HEK293T (cell line): ENCODE measurements around the gene MEX3C.

Experiments
- ARNT ChIP-seq: fragments of 450-650 bp; IDR thresholded peaks from 2 replicates; pipeline ENCODE4 v1.6.1; 2017; ENCODE audit warnings: mild to moderate bottlenecking
- BHLHE40 ChIP-seq: fragments of 450-650 bp; IDR thresholded peaks from 2 replicates; pipeline ENCODE4 v1.6.1; 2016; ENCODE audit warnings: mild to moderate bottlenecking, moderate library complexity, borderline replicate concordance
- ELF4 ChIP-seq: fragments of 450-650 bp; IDR thresholded peaks from 2 replicates; pipeline ENCODE4 v1.6.1; 2017; ENCODE audit warnings: antibody characterized with exemption
- FOXK2 ChIP-seq: fragments of 450-650 bp; IDR thresholded peaks from 2 replicates; pipeline ENCODE4 v1.6.1; 2016; ENCODE audit warnings: mild to moderate bottlenecking
- FOXM1 ChIP-seq: fragments of 450-650 bp; IDR thresholded peaks from 2 replicates; pipeline ENCODE4 v1.6.1; 2017; ENCODE audit warnings: mild to moderate bottlenecking, borderline replicate concordance
- HDGF ChIP-seq: fragments of 450-650 bp; IDR thresholded peaks from 2 replicates; pipeline ENCODE4 v1.6.1; 2017; ENCODE audit warnings: antibody characterized with exemption, borderline replicate concordance
- L3MBTL2 ChIP-seq: fragments of 450-650 bp; conservative IDR thresholded peaks from 2 replicates; pipeline ENCODE4 v1.6.1; 2016; ENCODE audit warnings: mild to moderate bottlenecking
- NFRKB ChIP-seq: fragments of 450-650 bp; IDR thresholded peaks from 2 replicates; pipeline ENCODE4 v1.6.1; 2016; ENCODE audit warnings: mild to moderate bottlenecking, moderate library complexity
- PKNOX1 ChIP-seq: fragments of 450-650 bp; IDR thresholded peaks from 2 replicates; pipeline ENCODE4 v1.6.1; 2016
- SP1 ChIP-seq: fragments of 450-650 bp; IDR thresholded peaks from 2 replicates; pipeline ENCODE4 v1.6.1; 2017
- SUZ12 ChIP-seq: fragments of 450-650 bp; IDR thresholded peaks from 2 replicates; pipeline ENCODE4 v1.6.1; 2016; ENCODE audit warnings: mild to moderate bottlenecking
- TARDBP ChIP-seq: fragments of 450-650 bp; IDR thresholded peaks from 2 replicates; pipeline ENCODE4 v1.6.1; 2016
- ZNF384 ChIP-seq: fragments of 450-650 bp; IDR thresholded peaks from 2 replicates; pipeline ENCODE4 v1.6.1; 2016

GRCh38 chr18:51182824-51183223 lies 14.7 kb downstream of the MEX3C start:
- TF ChIP-seq SP1 (no peak), TARDBP (no peak), PKNOX1 (no peak), ELF4 (no peak), FOXM1 (no peak), NFRKB (no peak), L3MBTL2 (no peak), FOXK2 (no peak), HDGF (no peak), ARNT (no peak), SUZ12 (no peak), BHLHE40 (no peak), ZNF384 (no peak)
